Stimulated activated CD8-positive, alpha-beta memory T cell treated with anti-CD3 and anti-CD28 coated beads, Interleukin-12 subunit alpha, Interleukin-12 subunit beta, amount 100 ng/mL, for 24 hours (primary cell): Measurements from ENCODE around the gene ATG14.
"Not testable (repeated sequence)": the region's sequence is repeated elsewhere in the genome, so short reads cannot be mapped to it uniquely, and the experiment has no call there.

ENCODE experiments used
- DNase-seq: peaks from one replicate; pipeline ENCODE4 v3.0.0-alpha.2; 2020; ENCODE audit errors: extremely low read depth

Gene ATG14

GRCh38 chr14:55386037-55386808 lies 25.4 kb downstream of the ATG14 start:
- no peak for DNase-seq

- no peak for DNase-seq
These were observed 27.1 kb downstream of the ATG14 start for GRCh38 chr14:55384536-55384935.

DNA sequence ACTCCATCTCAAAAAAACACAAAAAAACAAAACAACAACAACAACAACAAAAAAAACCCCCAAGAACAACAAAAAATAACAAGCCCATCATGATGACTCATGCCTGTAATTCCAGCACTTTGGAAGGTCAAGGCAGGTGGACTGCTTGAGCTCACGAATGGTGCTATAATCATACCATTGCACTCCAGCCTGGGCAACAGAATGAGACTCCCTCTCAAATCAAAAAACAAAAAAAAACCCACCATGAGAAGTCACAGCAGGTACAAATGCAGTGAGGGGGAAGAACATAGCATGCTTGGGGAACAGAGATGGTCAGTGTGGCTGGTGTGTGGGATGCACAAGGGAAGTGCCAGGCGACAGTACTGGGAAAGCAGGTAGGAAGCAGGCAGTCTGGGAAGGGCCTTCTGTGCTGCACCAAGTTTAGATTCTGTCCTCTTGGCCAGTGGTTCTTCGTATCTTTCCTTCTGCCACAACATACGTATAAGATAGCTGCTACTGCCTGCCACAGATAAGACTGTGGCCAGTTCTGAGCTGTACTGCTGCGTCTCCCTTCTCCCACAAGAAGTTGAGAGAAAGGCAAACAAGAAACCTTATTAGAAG lies 28.0 kb downstream of the ATG14 start:
- no peak for DNase-seq

- not testable (repeated sequence) for DNase-seq
These were observed 28.6 kb downstream of the ATG14 start for GRCh38 chr14:55383056-55383466.

DNA sequence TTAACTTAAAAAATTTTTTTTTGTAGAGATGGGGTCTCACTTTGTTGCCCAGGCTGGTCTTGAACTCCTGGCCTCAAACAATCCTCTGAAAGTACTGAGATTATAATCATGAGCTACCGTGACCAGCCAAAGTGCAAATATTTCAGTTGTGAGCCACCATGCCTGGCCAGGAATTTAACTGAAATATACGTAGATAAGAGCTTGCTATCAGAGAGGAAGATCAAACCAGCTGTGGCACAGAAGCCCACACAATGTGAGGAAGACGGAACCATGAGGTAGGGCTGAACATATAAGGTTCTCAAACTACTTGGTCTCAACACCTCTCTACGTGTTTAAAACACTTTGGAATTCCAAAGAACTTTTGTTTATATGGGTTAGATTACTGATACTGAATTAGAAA lies 29.1 kb downstream of the ATG14 start:
- no peak for DNase-seq

DNA sequence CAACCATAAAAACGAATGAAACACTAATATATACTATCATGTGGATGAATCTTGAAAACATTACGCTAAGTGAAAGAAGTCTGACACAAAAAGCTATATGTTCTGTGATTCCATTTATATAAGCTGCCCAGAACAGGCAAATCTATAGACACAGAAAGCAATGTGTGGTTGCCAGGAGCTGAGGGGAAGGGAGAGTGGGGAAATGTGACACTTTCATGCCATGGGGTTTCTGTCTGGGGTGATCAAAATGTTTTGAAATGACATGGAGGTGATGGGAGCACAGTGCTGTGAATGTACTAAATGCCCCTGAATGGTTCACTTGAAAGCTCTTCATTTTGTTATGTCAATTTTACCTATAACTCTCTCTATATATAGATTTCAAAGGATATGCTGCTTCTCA lies 30.1 kb downstream of the ATG14 start:
- DNase-seq = no peak

DNA sequence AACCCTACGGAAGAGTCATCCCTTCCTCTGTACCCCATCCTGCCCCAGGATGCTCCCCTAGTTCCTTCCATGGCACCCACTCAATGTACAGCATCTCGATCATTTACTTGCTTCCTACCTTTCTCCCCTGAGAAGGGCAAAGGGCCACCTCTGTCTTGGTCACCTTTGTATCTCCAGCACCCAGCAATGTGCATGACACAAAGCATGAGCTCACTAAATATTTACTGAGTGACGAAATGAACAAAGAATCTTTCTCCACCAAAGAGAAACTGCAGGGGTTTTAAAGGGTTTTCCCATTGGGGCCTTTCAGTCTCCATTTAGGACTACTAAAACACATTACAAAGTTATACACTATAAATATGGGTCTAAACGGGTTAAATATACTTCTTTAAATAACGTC lies 30.6 kb downstream of the ATG14 start:
- DNase-seq = no peak

GRCh38 chr14:55377236-55377635 lies 34.4 kb downstream of the ATG14 start:
- no peak for DNase-seq

- no peak for DNase-seq
These were observed 36.9 kb downstream of the ATG14 start for GRCh38 chr14:55374771-55375170.

DNA sequence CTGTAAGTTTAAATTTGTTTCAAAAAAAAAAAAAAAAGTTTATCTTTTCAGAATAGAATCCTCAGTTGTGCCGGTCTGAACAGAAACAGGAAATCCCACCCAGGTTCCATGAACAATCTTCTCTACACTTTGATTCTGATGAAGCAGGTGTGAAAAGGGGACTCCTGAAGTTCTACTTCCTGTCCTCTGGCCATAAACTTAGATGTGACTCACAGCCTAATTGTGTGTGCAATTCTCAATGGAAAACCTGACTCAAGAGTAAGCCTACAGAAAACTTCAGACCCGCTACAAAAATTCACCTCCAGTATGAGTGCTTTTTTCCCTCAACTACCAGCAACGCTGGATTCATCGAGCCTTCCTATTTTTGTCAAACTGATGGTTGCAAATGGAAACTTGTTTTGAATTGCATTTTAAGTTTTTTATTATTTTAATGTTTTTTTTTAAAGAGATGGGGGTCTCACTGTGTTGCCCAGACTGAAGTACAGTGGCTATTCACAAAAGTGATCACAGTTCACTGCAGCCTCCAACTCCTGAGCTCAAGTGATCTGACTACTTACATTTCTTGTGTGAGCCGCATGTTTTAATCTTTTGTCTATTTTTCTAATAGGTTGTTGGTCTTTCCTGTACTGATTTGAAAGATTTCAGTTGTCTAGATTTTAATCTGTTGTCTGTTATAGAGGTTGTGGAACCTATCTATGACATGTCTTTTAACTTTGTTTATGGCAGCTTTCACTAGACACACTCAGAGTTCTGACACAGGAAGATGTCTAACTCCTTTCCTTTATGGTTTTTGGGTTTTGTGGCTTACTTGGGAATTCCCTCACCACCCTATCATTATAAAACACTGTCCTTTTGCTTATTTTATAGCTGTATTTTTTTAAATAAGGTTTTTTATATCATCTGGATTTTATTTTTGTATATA lies 37.6 kb downstream of the ATG14 start:
- DNase-seq = no peak

- no peak for DNase-seq
These were observed 38.8 kb downstream of the ATG14 start for GRCh38 chr14:55372825-55373224.

GRCh38 chr14:55372423-55372822 lies 39.2 kb downstream of the ATG14 start:
- DNase-seq = no peak

GRCh38 chr14:55370883-55371455 lies 40.7 kb downstream of the ATG14 start:
- no peak for DNase-seq

DNA sequence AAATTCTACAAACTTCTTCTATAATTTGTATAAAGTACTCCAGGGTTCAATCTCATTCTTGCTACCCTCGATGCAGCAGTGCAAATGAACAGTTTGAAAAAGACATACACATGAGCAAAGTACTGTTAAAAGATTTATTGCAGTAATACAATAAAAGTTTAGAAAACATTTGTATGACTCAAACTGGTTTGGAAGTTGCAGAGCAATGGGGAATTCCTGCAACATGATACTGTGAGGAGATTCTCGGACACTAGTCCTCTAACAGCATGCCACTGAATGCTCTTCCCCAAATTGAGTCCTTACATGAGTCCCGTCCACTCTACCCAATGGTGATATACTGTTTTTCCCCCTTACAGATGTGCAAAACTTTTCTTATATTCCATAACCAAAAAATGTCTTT lies 45.4 kb downstream of the ATG14 start:
- no peak for DNase-seq

GRCh38 chr14:55361190-55361589 lies 50.4 kb downstream of the ATG14 start:
- no peak for DNase-seq

GRCh38 chr14:55359307-55359706 lies 52.3 kb downstream of the ATG14 start:
- DNase-seq = no peak

- DNase-seq = no peak
These were observed 54.7 kb downstream of the ATG14 start for GRCh38 chr14:55356913-55357312.

- no peak for DNase-seq
These were observed 55.7 kb downstream of the ATG14 start for GRCh38 chr14:55355922-55356321.

- DNase-seq = no peak
These were observed 57.1 kb downstream of the ATG14 start for GRCh38 chr14:55354500-55354899.

DNA sequence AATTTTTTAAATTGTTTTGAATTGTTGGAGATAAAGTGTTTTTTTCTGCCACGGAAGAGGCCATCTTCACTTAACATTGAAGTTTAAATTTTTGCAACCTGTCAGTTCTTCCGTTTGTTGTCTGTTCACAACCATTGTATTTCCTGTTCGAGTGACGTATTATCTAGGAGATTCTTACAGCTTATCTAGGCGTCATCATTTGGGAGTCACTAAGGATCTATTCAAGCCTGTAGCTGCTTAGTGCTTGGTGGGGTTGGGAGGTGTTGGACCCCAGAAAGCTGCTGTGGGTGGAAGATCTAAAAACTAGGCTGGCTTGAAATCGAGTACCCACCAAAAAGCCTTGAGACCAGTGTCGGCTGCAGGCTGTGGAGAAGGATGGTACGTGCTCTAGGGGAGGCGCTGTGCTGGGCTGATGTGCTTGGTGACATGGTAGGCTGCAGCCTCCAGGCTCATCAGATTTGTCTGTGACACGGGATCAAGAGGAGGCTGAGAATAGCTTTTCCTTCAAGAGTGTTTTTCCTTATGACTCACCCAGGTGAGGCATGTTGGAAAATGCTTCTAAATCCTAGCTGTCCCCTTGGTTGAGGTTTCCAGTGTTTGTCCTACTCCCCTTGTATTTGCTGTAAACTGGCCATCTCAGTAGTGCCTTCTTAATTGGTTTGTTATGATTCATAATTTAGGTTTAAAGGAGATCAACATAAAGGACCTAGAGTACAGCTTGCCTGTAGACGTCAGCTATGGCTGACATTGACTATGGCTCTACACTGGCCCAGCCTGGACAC lies 57.8 kb downstream of the ATG14 start:
- no peak for DNase-seq

DNA sequence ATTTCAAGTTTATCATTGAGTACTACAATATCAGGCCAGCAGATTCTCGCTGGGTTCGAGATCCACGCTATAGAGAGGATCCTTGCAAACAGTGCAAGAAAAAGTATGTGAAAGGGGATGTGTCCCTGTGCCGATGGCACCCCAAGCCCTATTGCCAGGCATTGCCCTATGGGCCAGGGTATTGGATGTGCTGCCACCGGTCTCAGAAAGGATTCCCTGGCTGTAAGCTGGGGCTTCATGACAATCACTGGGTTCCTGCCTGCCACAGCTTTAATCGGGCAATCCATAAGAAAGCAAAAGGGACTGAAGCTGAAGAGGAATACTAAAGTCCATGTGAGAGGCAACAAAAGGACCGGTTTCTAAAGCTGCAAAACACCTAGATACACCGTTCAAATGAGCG lies 59.4 kb downstream of the ATG14 start:
- no peak for DNase-seq
